NCI-H187 treated with DMSO at 0.1 percent for 48 hours (cell line): ENCODE results near the gene ITPRIPL1.

Experiments used
- DNase-seq: peaks from one replicate; lab custom pipeline; 2025; lab: John Stamatoyannopoulos, UW

ITPRIPL1 gene

GRCh38 chr2:96354492-96354891 is 29.4 kb downstream of the ITPRIPL1 start:
- DNase-seq: no peak

- DNase-seq: no peak
Measured at GRCh38 chr2:96356889-96357288, 31.8 kb downstream of the ITPRIPL1 start.

DNA sequence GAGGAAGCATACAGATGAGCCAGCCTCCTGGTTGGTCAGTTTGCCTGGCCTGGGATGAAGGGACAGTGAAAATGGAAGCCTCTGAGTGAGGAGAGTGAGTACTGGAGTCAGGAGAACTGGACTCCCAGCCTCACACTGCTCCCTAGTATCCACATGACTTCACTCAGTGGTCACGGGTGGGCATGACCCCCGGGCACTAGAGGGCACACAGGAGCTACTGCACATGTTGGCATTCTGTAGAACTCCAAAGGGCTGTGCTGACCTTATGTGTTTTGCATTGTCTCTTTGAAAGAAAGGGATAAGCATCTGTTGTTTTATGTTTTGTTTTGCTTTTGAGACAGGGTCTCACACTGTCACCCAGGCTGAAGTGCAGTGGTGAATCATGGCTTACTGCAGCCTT is 34.2 kb downstream of the ITPRIPL1 start:
- no peak for DNase-seq

- no peak for DNase-seq
Measured at GRCh38 chr2:96359866-96360265, 34.7 kb downstream of the ITPRIPL1 start.

GRCh38 chr2:96361751-96362150 is 36.6 kb downstream of the ITPRIPL1 start:
- DNase-seq: no peak

GRCh38 chr2:96369186-96369585 is 44.1 kb downstream of the ITPRIPL1 start:
- no peak for DNase-seq

DNA sequence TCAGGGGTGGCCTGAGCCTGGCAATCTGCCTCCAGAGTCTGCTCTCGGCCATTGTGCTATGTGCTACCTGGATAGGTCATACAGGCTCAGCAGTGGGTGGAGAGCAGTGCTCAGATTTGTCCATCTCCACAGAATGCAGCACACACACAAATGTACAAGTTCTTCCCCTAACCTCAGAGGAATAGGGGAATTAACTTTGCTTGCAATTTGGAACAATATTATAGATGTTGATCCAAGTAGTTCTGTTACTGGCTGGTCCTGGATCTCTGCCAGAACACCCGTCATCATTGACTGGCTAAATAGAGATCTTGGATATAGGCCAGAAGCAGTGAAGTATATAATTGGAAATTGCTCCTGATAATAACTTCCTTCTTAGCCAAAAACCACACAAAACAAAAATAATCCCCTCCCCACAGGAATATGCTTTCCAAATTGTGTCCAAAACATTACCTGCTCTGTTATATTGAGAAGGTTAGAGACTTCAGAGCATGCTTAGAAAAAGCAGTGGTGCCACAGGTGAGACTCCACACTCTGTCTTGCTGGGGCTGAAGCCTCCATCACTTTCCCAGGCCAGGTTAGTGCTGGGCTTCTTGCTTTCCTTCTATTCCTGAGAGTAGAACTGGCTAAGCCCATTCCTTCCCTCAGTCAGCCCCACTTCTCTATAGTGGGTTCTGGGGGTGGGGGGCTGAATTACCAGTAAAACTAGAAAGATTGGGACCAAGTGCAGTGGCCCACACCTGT is 49.3 kb downstream of the ITPRIPL1 start:
- DNase-seq: no peak
